H1 (cell line): Measurements from ENCODE around the gene SFMBT2. TPM values are rescaled to one million over a fixed set of nuclear protein-coding genes. Genes with fewer than 3 reads are reported as not detected.
A peak's percentile ranks its signal among the peaks of the same experiment; 100 is the strongest.

Experiments
- CTCF ChIA-PET: fragments of 300-600 bp; sonication (Branson Sonifier 250); formaldehyde crosslinking; loops from one replicate; lab custom pipeline; 2021; ENCODE audit not compliant: partially characterized antibody; lab: Charles Lee
- POLR2A ChIA-PET: fragments of 300-600 bp; sonication (Branson Sonifier 250); formaldehyde crosslinking; loops from one replicate; lab custom pipeline; 2021; ENCODE audit warnings: inconsistent platforms; ENCODE audit not compliant: partially characterized antibody; lab: Charles Lee
- DNase-seq, 2 experiments: peaks; one replicate each; pipeline versions ENCODE4 v3.0.0 to v3.0.0-alpha.2; 2010 to 2022; ENCODE audit warnings: low spot score in 2 of 2, low read depth in 1 of 2, mixed read lengths in 1 of 2
- FAIRE-seq: peaks from 2 replicates; lab custom pipeline; 2011; peaks lifted over from hg19 to GRCh38; lab: Jason Lieb, UNC
- H2AFZ ChIP-seq: 2 replicates; pipeline ENCODE4 v1.8.1; 2012; ENCODE audit warnings: low read length, inconsistent platforms
- H2AK5ac ChIP-seq: 2 replicates; pipeline ENCODE4 v1.6.1; 2013; ENCODE audit warnings: low read depth, low read length
- H2BK120ac ChIP-seq: replicated peaks from 2 replicates; pipeline ENCODE3; 2013; ENCODE audit warnings: low read depth, low read length, inconsistent platforms
- H2BK12ac ChIP-seq: 2 replicates; pipeline ENCODE4 v1.6.1; 2013; ENCODE audit warnings: low read depth, low read length
- H2BK15ac ChIP-seq: 2 replicates; pipeline ENCODE4 v1.6.1; 2013; ENCODE audit warnings: low read length
- H2BK20ac ChIP-seq: 2 replicates; pipeline ENCODE4 v1.6.1; 2013; ENCODE audit warnings: low read length
- H2BK5ac ChIP-seq: 2 replicates; pipeline ENCODE4 v1.6.1; 2013; ENCODE audit warnings: low read depth, low read length
- H3K14ac ChIP-seq: 2 replicates; pipeline ENCODE4 v1.6.1; 2013; ENCODE audit warnings: inconsistent platforms; ENCODE audit not compliant: insufficient read length
- H3K18ac ChIP-seq: 2 replicates; pipeline ENCODE4 v1.6.1; 2013; ENCODE audit warnings: low read length; ENCODE audit errors: extremely low read depth
- H3K23ac ChIP-seq: 2 replicates; pipeline ENCODE4 v1.6.1; 2013; ENCODE audit warnings: inconsistent platforms; ENCODE audit not compliant: insufficient read length
- H3K23me2 ChIP-seq: 2 replicates; pipeline ENCODE4 v1.6.1; 2013; ENCODE audit warnings: low read depth, low read length
- H3K27ac ChIP-seq: 2 replicates; pipeline ENCODE4 v1.6.1; 2011; ENCODE audit warnings: low read depth, low read length, inconsistent platforms
- H3K27me3 ChIP-seq, 4 experiments: replicated peaks in 1 of 4; 1 replicate in 1 of 4; 2 replicates in 3 of 4; pipeline versions ENCODE4 v1.6.1 to v1.8.1; 2011 to 2013; ENCODE audit warnings: low read length in 3 of 4, mild to moderate bottlenecking in 3 of 4, inconsistent platforms in 2 of 4, mixed read lengths in 2 of 4, moderate library complexity in 1 of 4; ENCODE audit not compliant: control insufficient read depth in 3 of 4, insufficient read depth in 3 of 4; ENCODE audit errors: extremely low read depth in 1 of 4
- H3K36me3 ChIP-seq, 4 experiments: 2 replicates each; pipeline versions ENCODE4 v1.6.1 to v1.8.1; 2011 to 2013; ENCODE audit warnings: mild to moderate bottlenecking in 4 of 4, low read length in 3 of 4, moderate library complexity in 2 of 4, control low read depth in 1 of 4, inconsistent platforms in 1 of 4; ENCODE audit not compliant: insufficient read depth in 4 of 4, control insufficient read depth in 2 of 4
- H3K4ac ChIP-seq: replicated peaks from 2 replicates; pipeline ENCODE3; 2013; ENCODE audit warnings: low read length, low read depth, mixed read lengths, inconsistent platforms; ENCODE audit not compliant: insufficient read length
- H3K4me1 ChIP-seq, 4 experiments: replicated peaks in 1 of 4; 1 replicate in 1 of 4; 2 replicates in 3 of 4; pipeline versions ENCODE4 v1.6.1 to v1.8.1; 2011 to 2013; ENCODE audit warnings: low read length in 3 of 4, inconsistent platforms in 2 of 4, mixed read lengths in 1 of 4; ENCODE audit not compliant: insufficient read depth in 4 of 4, control insufficient read depth in 3 of 4
- H3K4me2 ChIP-seq, 2 experiments: 2 replicates each; pipeline versions ENCODE4 v1.6.1 to v1.8.1; 2011 to 2013; ENCODE audit warnings: low read depth in 2 of 2, low read length in 2 of 2, control low read depth in 1 of 2, inconsistent platforms in 1 of 2, mild to moderate bottlenecking in 1 of 2; ENCODE audit not compliant: insufficient read depth in 1 of 2
- H3K4me3 ChIP-seq, 4 experiments: fragments of 200-600, 300-600 bp in 1 of 4; sonication (generic), shearing (Covaris generic), sonication (Bioruptor Twin) in 1 of 4; 2 replicates each; pipeline versions ENCODE4 v1.5.1 to v1.8.1; 2011 to 2016; ENCODE audit warnings: low read length in 4 of 4, low read depth in 3 of 4, control low read depth in 2 of 4, inconsistent platforms in 2 of 4, mild to moderate bottlenecking in 2 of 4, mixed read lengths in 1 of 4, moderate library complexity in 1 of 4; ENCODE audit not compliant: insufficient read depth in 2 of 4; ENCODE audit errors: extremely low read depth in 1 of 4
- H3K56ac ChIP-seq: replicated peaks from 2 replicates; pipeline ENCODE3; 2013; ENCODE audit warnings: low read depth, mild to moderate bottlenecking, mixed read lengths, low read length, inconsistent platforms; ENCODE audit not compliant: insufficient read length
- H3K79me1 ChIP-seq: 2 replicates; pipeline ENCODE4 v1.6.1; 2013; ENCODE audit warnings: low read depth, low read length, control low read depth
- H3K79me2 ChIP-seq, 2 experiments: 2 replicates each; pipeline versions ENCODE4 v1.6.1 to v1.8.1; 2012 to 2013; ENCODE audit warnings: low read length in 2 of 2, mild to moderate bottlenecking in 2 of 2, inconsistent platforms in 1 of 2; ENCODE audit not compliant: insufficient read depth in 2 of 2, control insufficient read depth in 1 of 2
- H3K9ac ChIP-seq, 4 experiments: replicated peaks in 1 of 4; 1 replicate in 1 of 4; 2 replicates in 3 of 4; pipeline versions ENCODE4 v1.6.1 to v1.8.1; 2011 to 2013; ENCODE audit warnings: low read depth in 3 of 4, low read length in 3 of 4, control low read depth in 2 of 4, mild to moderate bottlenecking in 2 of 4, moderate library complexity in 2 of 4, inconsistent platforms in 1 of 4; ENCODE audit errors: extremely low read depth in 1 of 4
- H3K9me3 ChIP-seq, 2 experiments: 2 replicates each; pipeline versions ENCODE4 v1.6.1 to v1.8.1; 2012 to 2013; ENCODE audit warnings: mild to moderate bottlenecking in 2 of 2, moderate library complexity in 2 of 2, control low read depth in 1 of 2, inconsistent platforms in 1 of 2, low read depth in 1 of 2, low read length in 1 of 2, mixed read lengths in 1 of 2; ENCODE audit not compliant: insufficient read depth in 2 of 2
- H4K20me1 ChIP-seq, 2 experiments: replicated peaks in 1 of 2; 2 replicates each; pipeline versions ENCODE3 to v1.8.1; 2011 to 2013; ENCODE audit warnings: inconsistent platforms in 2 of 2, low read length in 2 of 2, mild to moderate bottlenecking in 1 of 2; ENCODE audit not compliant: insufficient read depth in 2 of 2, control insufficient read depth in 1 of 2
- H4K5ac ChIP-seq: 2 replicates; pipeline ENCODE4 v1.6.1; 2013; ENCODE audit warnings: low read length, low read depth, mixed read lengths, inconsistent platforms; ENCODE audit not compliant: insufficient read length
- H4K8ac ChIP-seq: 2 replicates; pipeline ENCODE4 v1.8.0; 2013; ENCODE audit warnings: mild to moderate bottlenecking, moderate library complexity, low read length, inconsistent platforms; ENCODE audit not compliant: insufficient read depth; ENCODE audit errors: extremely low read depth
- H4K91ac ChIP-seq: replicated peaks from 2 replicates; pipeline ENCODE3; 2013; ENCODE audit warnings: low read length, mixed read lengths, inconsistent platforms; ENCODE audit not compliant: insufficient read length
- CBX5 ChIP-seq: fragments of 300-800, 300-1000 bp; sonication (generic); IDR thresholded peaks from 2 replicates; pipeline ENCODE4 v1.7.1; 2016; ENCODE audit warnings: antibody characterized with exemption, low read length, low read depth
- KDM1A ChIP-seq: fragments of 200-600, 300-600 bp; sonication (generic); IDR thresholded peaks from 2 replicates; pipeline ENCODE4 v1.7.1; 2016; ENCODE audit warnings: mild to moderate bottlenecking, low read length, borderline replicate concordance
- NRF1 ChIP-seq: IDR thresholded peaks from 2 replicates; pipeline ENCODE4 v1.6.1; 2011; ENCODE audit warnings: mild to moderate bottlenecking, low read depth, low read length, improper control_type of control experiment
- PHF8 ChIP-seq: fragments of 200-600 bp; sonication (generic); conservative IDR thresholded peaks from 2 replicates; pipeline ENCODE4 v1.7.1; 2012; ENCODE audit warnings: low read depth, mild to moderate bottlenecking, inconsistent platforms, low read length, moderate library complexity
- SP2 ChIP-seq: IDR thresholded peaks from 2 replicates; pipeline ENCODE4 v1.6.1; 2012; ENCODE audit warnings: mild to moderate bottlenecking, low read length, inconsistent platforms
- YY1 ChIP-seq: IDR thresholded peaks from 2 replicates; pipeline ENCODE4 v1.6.1; 2011; ENCODE audit warnings: low read depth, mild to moderate bottlenecking, low read length
- WGBS, 2 experiments: shearing (Covaris generic) in 1 of 2; methylation state at CpG; one replicate each; pipeline versions ENCODE4 v1.1.6 to v1.1.7; 2013 to 2015; ENCODE audit warnings: low lambda C conversion rate in 2 of 2, mixed read lengths in 2 of 2, inconsistent platforms in 1 of 2, low coverage in 1 of 2, missing lambda C conversion rate in 1 of 2; ENCODE audit not compliant: insufficient replicate concordance in 2 of 2, insufficient coverage in 1 of 2, insufficient read length in 1 of 2; ENCODE audit errors: extremely low coverage in 1 of 2, missing lambda C conversion rate in 1 of 2; 5-methylcytosine and 5-hydroxymethylcytosine counted together
- polyA plus RNA-seq, 7 experiments: library from polyadenylated mRNA; depleted of rRNA in 3 of 7; stranded (reverse) in 5 of 7; unstranded in 2 of 7; fragments of >200 nt in 5 of 7; fragments of 200-250 nt in 2 of 7; gene quantifications; 1 replicate in 5 of 7; 2 replicates in 1 of 7; 4 replicates in 1 of 7; pipeline versions ENCODE4 v1.2.1 to v1.2.3, GENCODE V29; 2011 to 2013; ENCODE audit warnings: missing spikeins in 2 of 7, mixed read lengths in 2 of 7
- total RNA-seq: library from RNA; stranded (reverse); fragmentation: NEBNext Ultra II Directional; extraction: Animal tissue kit (Norgen Biotek cat#: 25700); gene quantifications from 2 replicates; pipeline ENCODE4 v1.2.1, GENCODE V29; 2021

The SFMBT2 gene
- total and polyA plus RNA-seq, 2 of the 8 experiments (the other 6 are each of a cell fraction or from before 2014, with no cell fraction given): 2.9 to 11.0 TPM

GRCh38 chr10:7130191-7130911 lies 280.5 kb downstream of the SFMBT2 start:
- H3K79me1 ChIP-seq: no peaks in the 10 kb centered on the region
- H3K9me3 ChIP-seq: 0 out of 4 replicates have a peak, but pooled peaks cover 0 to 2% of the 10 kb centered on the region in 2 experiments
- H4K20me1 ChIP-seq: no peaks in the 10 kb centered on the region
- peaks cover 0 to 1% (median 0%) of the 10 kb centered on the region in 4 experiments; a peak in 1 of 7 replicates for H3K27me3 ChIP-seq
- H4K91ac ChIP-seq: no peak overlapping the region
- H2BK5ac ChIP-seq: no peak overlapping the region
- no peak overlapping the region for H2BK12ac ChIP-seq
- H3K14ac ChIP-seq: no peak overlapping the region
- H2BK20ac ChIP-seq: no peak overlapping the region
- peak overlapping the region; percentile 32; the same call in 1 of the 2 replicates for H3K18ac ChIP-seq
- DNase-seq (no peak), FAIRE-seq (no peak)
- H3K23ac ChIP-seq: no peak overlapping the region
- whole genome bisulfite sequencing, 2 experiments: 89% methylated on average over 11 of the region's 11 CpGs; no CpG with 5 or more reads in 1 of the 2 experiments
- no peak overlapping the region for H2BK120ac ChIP-seq
- no peak overlapping the region for H2BK15ac ChIP-seq
- no peak for TF ChIP-seq YY1
- TF ChIP-seq CBX5: no peak
- no peak for TF ChIP-seq PHF8
- TF ChIP-seq NRF1: no peak
- TF ChIP-seq SP2: no peak
- TF ChIP-seq KDM1A: no peak
- no peak overlapping the region for H3K4me2 ChIP-seq
- H3K56ac ChIP-seq: no peak overlapping the region
- CTCF ChIA-PET: interaction anchor here (0.7 to 2.4 kb wide), 5 partner anchors 9 to 48 kb away, joined by 3 to 17 read pairs (median 3); no protein-coding TSS in a partner anchor
- no peak overlapping the region for H3K4me3 ChIP-seq
- H3K27ac ChIP-seq: no peak overlapping the region
- H3K9ac ChIP-seq: no peak overlapping the region
- H3K23me2 ChIP-seq: no peaks in the 10 kb centered on the region
- no peaks in the 10 kb centered on the region for H3K36me3 ChIP-seq
- no peak overlapping the region for H4K8ac ChIP-seq
- H2AK5ac ChIP-seq: no peak overlapping the region
- no peak overlapping the region for H3K4ac ChIP-seq
- H3K4me1 ChIP-seq: no peaks in the 10 kb centered on the region
- no peaks in the 10 kb centered on the region for H3K79me2 ChIP-seq
- POLR2A ChIA-PET: interaction anchor here (0.6 kb wide), 1 partner anchor 44 kb away, joined by 3 read pairs; no protein-coding TSS in a partner anchor
- H4K5ac ChIP-seq: no peak overlapping the region
- 0 out of 2 replicates have a peak overlapping the region, but pooled peaks have one; percentile 44 for H2AFZ ChIP-seq
